Keratinocyte (primary cell): ENCODE results near the gene GRM4. TPM values are rescaled to one million over a fixed set of nuclear protein-coding genes. Genes with fewer than 3 reads are reported as not detected.
"Not testable (repeated sequence)": the region's sequence is repeated elsewhere in the genome, so short reads cannot be mapped to it uniquely, and the experiment has no call there.

Source experiments
- DNase-seq: peaks from one replicate; pipeline ENCODE4 v3.0.0-alpha.2; 2011; ENCODE audit warnings: low read depth, missing footprints, low spot score
- FAIRE-seq: peaks from 2 replicates; lab custom pipeline; 2011; peaks lifted over from hg19 to GRCh38; lab: Jason Lieb, UNC
- H2AFZ ChIP-seq: 2 replicates; pipeline ENCODE4 v1.6.0; 2012; ENCODE audit warnings: low read length, control low read depth, inconsistent platforms; ENCODE audit not compliant: control insufficient read depth
- H3K27ac ChIP-seq: 2 replicates; pipeline ENCODE4 v1.5.1; 2011; ENCODE audit warnings: low read length; ENCODE audit not compliant: control insufficient read depth, insufficient read depth
- H3K27me3 ChIP-seq: 3 replicates; pipeline ENCODE4 v1.6.0; 2011; ENCODE audit warnings: low read length; ENCODE audit not compliant: control insufficient read depth, insufficient read depth; ENCODE audit errors: extremely low read depth
- H3K36me3 ChIP-seq, 2 experiments: 2 replicates in 1 of 2; 3 replicates in 1 of 2; pipeline ENCODE4 v1.5.1; 2011; ENCODE audit warnings: low read length in 2 of 2, mild to moderate bottlenecking in 1 of 2; ENCODE audit not compliant: control insufficient read depth in 2 of 2, insufficient read depth in 2 of 2; ENCODE audit errors: extremely low read depth in 1 of 2
- H3K4me1 ChIP-seq: 3 replicates; pipeline ENCODE4 v1.5.1; 2011; ENCODE audit warnings: low read length; ENCODE audit not compliant: control insufficient read depth, insufficient read depth; ENCODE audit errors: extremely low read depth
- H3K4me2 ChIP-seq: 3 replicates; pipeline ENCODE4 v1.6.0; 2011; ENCODE audit warnings: low read depth, low read length; ENCODE audit not compliant: control insufficient read depth, insufficient read depth; ENCODE audit errors: extremely low read depth
- H3K4me3 ChIP-seq, 3 experiments: fragments of 200-600 bp in 1 of 3; sonication (generic) in 1 of 3; 2 replicates in 2 of 3; 3 replicates in 1 of 3; pipeline ENCODE4 v1.5.1; 2011 to 2016; ENCODE audit warnings: low read length in 3 of 3, mild to moderate bottlenecking in 3 of 3, control low read depth in 2 of 3, inconsistent platforms in 1 of 3, low read depth in 1 of 3, mixed read lengths in 1 of 3, mixed run types in 1 of 3, moderate library complexity in 1 of 3; ENCODE audit not compliant: control insufficient read depth in 2 of 3, insufficient read depth in 2 of 3; ENCODE audit errors: extremely low read depth in 1 of 3
- H3K79me2 ChIP-seq: 2 replicates; pipeline ENCODE4 v1.6.0; 2012; ENCODE audit warnings: low read length; ENCODE audit not compliant: control insufficient read depth, insufficient read depth
- H3K9ac ChIP-seq: 3 replicates; pipeline ENCODE4 v1.6.0; 2011; ENCODE audit warnings: low read length; ENCODE audit not compliant: control insufficient read depth, insufficient read depth; ENCODE audit errors: extremely low read depth
- H3K9me1 ChIP-seq: 3 replicates; pipeline ENCODE4 v1.6.0; 2011; ENCODE audit warnings: low read length; ENCODE audit not compliant: control insufficient read depth, insufficient read depth; ENCODE audit errors: extremely low read depth
- H3K9me3 ChIP-seq: 2 replicates; pipeline ENCODE4 v1.5.1; 2012; ENCODE audit warnings: low read depth, low read length; ENCODE audit not compliant: control insufficient read depth
- H4K20me1 ChIP-seq: 3 replicates; pipeline ENCODE4 v1.6.0; 2011; ENCODE audit warnings: low read length; ENCODE audit not compliant: control insufficient read depth, insufficient read depth; ENCODE audit errors: extremely low read depth
- CTCF ChIP-seq, 3 experiments: IDR thresholded peaks in 1 of 3; conservative IDR thresholded peaks in 1 of 3; optimal IDR thresholded peaks in 1 of 3; 2 replicates in 2 of 3; 3 replicates in 1 of 3; pipeline versions ENCODE3 to v1.5.1; 2011; ENCODE audit warnings: low read length in 3 of 3, mild to moderate bottlenecking in 3 of 3, moderate library complexity in 2 of 3, control low read depth in 1 of 3, inconsistent platforms in 1 of 3; ENCODE audit not compliant: insufficient read depth in 2 of 3; ENCODE audit errors: extremely low read depth in 1 of 3
- EZH2 ChIP-seq: IDR thresholded peaks from one replicate; pipeline ENCODE4 v1.6.1; 2012; ENCODE audit warnings: inconsistent platforms, mild to moderate bottlenecking, low read length, moderate library complexity
- dilution Hi-C: fragments of 300-500 bp; cut with MboI; formaldehyde crosslinking; loops from one replicate; pipeline ENCODE4 v1.7.0; 2020; ENCODE audit warnings: low sequenced_read_pairs; ENCODE audit not compliant: extremely low pct_ligation_motif_present
- polyA plus RNA-seq, 5 experiments: library from polyadenylated mRNA; depleted of rRNA in 3 of 5; stranded (reverse) in 3 of 5; stranded (forward) in 1 of 5; unstranded in 1 of 5; fragments of >200 nt; gene quantifications; 1 replicate in 1 of 5; 2 replicates in 3 of 5; 3 replicates in 1 of 5; pipeline versions ENCODE4 v1.2.1 to v1.2.3, GENCODE V29; 2011 to 2012; ENCODE audit warnings: missing spikeins in 2 of 5, low read depth in 1 of 5, low replicate concordance in 1 of 5

The GRM4 gene
- polyA plus RNA-seq, 1 donor (not counting 4 experiments of a cell fraction or from before 2014, with no cell fraction given): not detected

- H3K27me3 ChIP-seq: peaks cover 3% of the 10 kb centered on the region
- no peak overlapping the region for H2AFZ ChIP-seq
- no peaks in the 10 kb centered on the region for H3K9me1 ChIP-seq
- DNase-seq (no peak), FAIRE-seq (no peak)
- no peak overlapping the region for H3K27ac ChIP-seq
- no peak overlapping the region for H3K4me2 ChIP-seq
- no peaks in the 10 kb centered on the region for H3K9me3 ChIP-seq
- H3K9ac ChIP-seq: no peak overlapping the region
- H3K36me3 ChIP-seq: no peaks in the 10 kb centered on the region
- H3K79me2 ChIP-seq: no peaks in the 10 kb centered on the region
- H4K20me1 ChIP-seq: no peaks in the 10 kb centered on the region
- TF ChIP-seq CTCF (optimal IDR thresholded peaks at IDR 0.05 in 1 of 3, IDR thresholded peaks at IDR 0.05 in 1 of 3, conservative IDR thresholded peaks at IDR 0.05 in 1 of 3; ENCODE audit: extremely low read depth in 1 of 3, insufficient read depth in 2 of 3, low read length in 3 of 3) (no peak), EZH2 (no peak)
- H3K4me1 ChIP-seq: no peaks in the 10 kb centered on the region
- dilution Hi-C loops: no loop called here
- H3K4me3 ChIP-seq: no peak overlapping the region
Observed at GRCh38 chr6:34018026-34018425, 127.9 kb downstream of the GRM4 start.

GRCh38 chr6:34017106-34017805 lies 128.6 kb downstream of the GRM4 start:
- FAIRE-seq (no peak), DNase-seq (no peak)
- TF ChIP-seq EZH2 (no peak), CTCF (optimal IDR thresholded peaks at IDR 0.05 in 1 of 3, IDR thresholded peaks at IDR 0.05 in 1 of 3, conservative IDR thresholded peaks at IDR 0.05 in 1 of 3; ENCODE audit: extremely low read depth in 1 of 3, insufficient read depth in 2 of 3, low read length in 3 of 3) (no peak)
- no peaks in the 10 kb centered on the region for H4K20me1 ChIP-seq
- H3K9me3 ChIP-seq: no peaks in the 10 kb centered on the region
- H3K79me2 ChIP-seq: no peaks in the 10 kb centered on the region
- no peak overlapping the region for H3K4me3 ChIP-seq
- dilution Hi-C loops: no loop called here
- H3K9me1 ChIP-seq: no peaks in the 10 kb centered on the region
- H3K4me1 ChIP-seq: no peaks in the 10 kb centered on the region
- H3K4me2 ChIP-seq: no peak overlapping the region
- peaks cover 3% of the 10 kb centered on the region for H3K27me3 ChIP-seq
- H3K36me3 ChIP-seq: no peaks in the 10 kb centered on the region
- no peak overlapping the region for H3K9ac ChIP-seq
- H2AFZ ChIP-seq: no peak overlapping the region
- H3K27ac ChIP-seq: no peak overlapping the region

GRCh38 chr6:34016573-34016972 lies 129.3 kb downstream of the GRM4 start:
- FAIRE-seq, H3K36me3 ChIP-seq, H3K79me2 ChIP-seq, H2AFZ ChIP-seq, H3K9me1 ChIP-seq, H3K4me2 ChIP-seq, H3K4me3 ChIP-seq, dilution Hi-C loops, H3K9ac ChIP-seq, H3K27me3 ChIP-seq, DNase-seq, H4K20me1 ChIP-seq, H3K9me3 ChIP-seq, H3K27ac ChIP-seq, H3K4me1 ChIP-seq: not testable (repeated sequence)
